Fibroblast of the aortic adventitia (primary cell): ENCODE results near the gene PAX7. TPM values are rescaled to one million over a fixed set of nuclear protein-coding genes. Genes with fewer than 3 reads are reported as not detected.

Source experiments
- DNase-seq: peaks from one replicate; pipeline ENCODE4 v3.0.0-alpha.2; 2010; ENCODE audit warnings: low read depth
- H3K4me3 ChIP-seq: 2 replicates; pipeline ENCODE4 v1.5.1; 2011; ENCODE audit warnings: low read depth, mild to moderate bottlenecking, control low read depth, low read length, moderate library complexity
- total RNA-seq: library from RNA; depleted of rRNA; stranded (reverse); fragments of >200 nt; gene quantifications from 2 replicates; pipeline ENCODE4 v1.2.3, GENCODE V29; 2012; ENCODE audit warnings: low replicate concordance
- TF ChIP-seq, protein P1 (sequence below): IDR thresholded peaks from 2 replicates; pipeline ENCODE4 v1.5.1; 2011; ENCODE audit warnings: mild to moderate bottlenecking, low read length, control low read depth, inconsistent platforms; ENCODE audit not compliant: insufficient read depth

PAX7 gene
- total RNA-seq, 1 donor, result not detected

DNA sequence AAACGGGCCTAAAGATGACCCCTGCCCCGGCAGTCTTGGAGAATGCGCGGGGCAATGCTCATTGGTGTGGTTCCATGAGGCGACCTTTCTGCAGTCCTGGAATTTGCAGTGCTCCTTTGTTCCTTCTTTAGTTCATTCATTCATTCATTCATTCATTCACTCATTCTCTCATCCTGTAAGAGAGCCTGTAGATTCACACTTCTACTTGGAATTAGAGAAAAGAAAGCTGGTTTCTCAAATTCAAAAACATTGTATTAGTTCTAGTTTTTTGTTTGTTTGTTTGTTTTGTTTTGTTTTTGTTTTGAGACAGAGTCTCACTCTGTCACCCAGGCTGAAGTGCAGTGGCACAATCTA, 31.6 kb downstream of the PAX7 start:
- no peak overlapping the region for H3K4me3 ChIP-seq
- TF ChIP-seq, protein P1, sequence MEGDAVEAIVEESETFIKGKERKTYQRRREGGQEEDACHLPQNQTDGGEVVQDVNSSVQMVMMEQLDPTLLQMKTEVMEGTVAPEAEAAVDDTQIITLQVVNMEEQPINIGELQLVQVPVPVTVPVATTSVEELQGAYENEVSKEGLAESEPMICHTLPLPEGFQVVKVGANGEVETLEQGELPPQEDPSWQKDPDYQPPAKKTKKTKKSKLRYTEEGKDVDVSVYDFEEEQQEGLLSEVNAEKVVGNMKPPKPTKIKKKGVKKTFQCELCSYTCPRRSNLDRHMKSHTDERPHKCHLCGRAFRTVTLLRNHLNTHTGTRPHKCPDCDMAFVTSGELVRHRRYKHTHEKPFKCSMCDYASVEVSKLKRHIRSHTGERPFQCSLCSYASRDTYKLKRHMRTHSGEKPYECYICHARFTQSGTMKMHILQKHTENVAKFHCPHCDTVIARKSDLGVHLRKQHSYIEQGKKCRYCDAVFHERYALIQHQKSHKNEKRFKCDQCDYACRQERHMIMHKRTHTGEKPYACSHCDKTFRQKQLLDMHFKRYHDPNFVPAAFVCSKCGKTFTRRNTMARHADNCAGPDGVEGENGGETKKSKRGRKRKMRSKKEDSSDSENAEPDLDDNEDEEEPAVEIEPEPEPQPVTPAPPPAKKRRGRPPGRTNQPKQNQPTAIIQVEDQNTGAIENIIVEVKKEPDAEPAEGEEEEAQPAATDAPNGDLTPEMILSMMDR, result no peak
- DNase-seq, result no peak

DNA sequence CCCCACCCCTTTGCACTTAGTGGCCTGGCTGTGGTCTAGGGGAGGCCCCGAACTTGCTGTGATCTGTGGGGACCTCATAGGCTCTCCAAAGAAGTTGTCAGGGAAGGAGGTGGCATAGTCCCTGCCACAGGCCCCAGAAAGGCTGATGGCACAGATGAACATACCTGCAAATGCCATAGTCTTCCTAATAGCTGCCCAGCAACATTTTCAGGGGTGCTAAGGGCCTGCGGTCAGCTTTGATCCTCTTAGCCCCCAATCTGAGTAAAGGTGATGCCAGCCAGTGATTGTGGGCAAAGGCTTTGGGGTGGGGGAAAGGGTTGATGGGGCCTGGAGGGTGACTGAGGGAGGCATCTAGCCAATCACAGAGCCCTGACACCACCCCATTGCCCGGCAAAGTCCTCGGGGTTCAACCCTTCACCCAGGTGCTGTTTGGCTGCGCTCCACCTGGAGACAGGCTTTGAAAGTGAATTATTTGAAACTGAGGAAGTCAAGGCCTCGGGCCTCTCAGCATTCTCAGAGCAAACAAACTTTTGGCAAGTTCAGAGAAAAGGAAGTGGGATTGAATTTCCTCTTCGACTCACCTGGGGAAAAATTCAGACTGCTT, 35.8 kb downstream of the PAX7 start:
- H3K4me3 ChIP-seq, result no peak overlapping the region
- DNase-seq, result no peak
- TF ChIP-seq, protein P1, result no peak

DNA sequence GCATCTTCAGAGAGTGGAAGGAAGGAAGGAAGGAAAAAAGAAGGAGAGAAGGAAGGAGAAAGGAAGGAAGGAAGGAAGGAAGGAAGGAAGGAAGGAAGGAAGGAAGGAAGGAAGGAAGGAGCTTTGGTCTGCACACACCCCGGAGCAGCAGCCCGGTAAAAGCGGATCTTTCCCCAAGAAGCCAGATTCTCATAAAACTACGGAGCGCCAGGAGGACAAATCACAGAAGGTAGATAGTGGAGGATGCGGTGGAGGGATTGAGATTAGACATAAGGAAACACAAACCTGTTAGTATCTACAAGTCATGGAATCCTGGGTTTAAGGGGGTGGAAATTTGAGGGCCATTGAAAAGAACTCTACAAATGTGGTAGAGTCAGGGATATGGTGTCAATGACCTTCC, 36.7 kb downstream of the PAX7 start:
- no peak overlapping the region for H3K4me3 ChIP-seq
- TF ChIP-seq, protein P1, result no peak
- DNase-seq, result no peak

DNA sequence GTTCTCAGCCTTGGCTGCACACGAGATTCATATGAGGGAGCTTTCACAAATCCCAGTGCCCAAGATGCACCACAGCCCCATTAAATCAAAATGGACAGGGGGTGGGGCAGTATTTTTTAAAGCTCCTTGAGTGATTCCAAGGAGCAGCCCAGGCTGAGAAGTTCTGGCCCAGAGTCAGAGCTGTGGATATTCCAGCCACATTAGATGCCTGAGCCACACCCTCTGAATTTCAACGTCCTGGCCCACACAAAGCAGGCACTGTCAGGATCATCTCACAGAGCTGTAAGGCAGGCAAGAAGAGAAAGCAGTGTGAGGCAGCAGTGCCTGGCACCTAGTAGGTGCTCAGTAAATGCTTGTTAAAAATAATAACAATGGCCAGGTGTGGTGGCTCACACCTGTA, 37.4 kb downstream of the PAX7 start:
- TF ChIP-seq, protein P1, result no peak
- DNase-seq, result no peak
- H3K4me3 ChIP-seq, result no peak overlapping the region

DNA sequence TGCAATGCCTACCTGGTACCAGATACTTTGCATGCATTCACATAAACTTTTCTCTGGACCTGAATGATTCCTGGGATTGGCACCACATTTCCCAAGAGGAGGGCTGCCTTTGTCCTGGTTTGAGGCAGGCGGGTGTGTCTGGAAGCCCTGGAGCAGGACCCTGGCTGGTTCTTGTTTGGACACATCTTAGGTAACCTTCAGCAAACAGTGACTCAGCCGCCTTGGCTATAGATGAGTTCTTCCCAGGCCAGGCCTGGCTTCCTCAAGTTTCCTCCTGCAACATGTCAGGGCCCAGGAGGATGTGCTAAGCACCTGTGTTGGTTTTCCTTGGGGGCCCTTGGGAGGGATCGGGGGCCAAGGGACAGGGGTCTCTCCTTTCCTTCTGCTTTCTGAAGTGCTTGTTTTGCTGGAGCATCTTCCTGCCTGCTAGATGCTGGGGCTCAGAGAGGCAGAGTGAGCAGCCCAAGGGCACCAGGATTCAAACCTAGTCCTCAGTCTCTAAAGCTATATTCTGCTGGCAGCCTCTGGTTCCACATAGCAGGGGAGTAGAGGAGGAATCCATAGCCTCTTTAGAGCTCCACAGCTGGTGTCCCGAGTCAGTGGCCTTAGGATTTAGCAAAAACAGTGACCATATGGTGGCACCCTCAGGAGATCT, 38.2 kb downstream of the PAX7 start:
- TF ChIP-seq, protein P1, result no peak
- DNase-seq, result no peak

DNA sequence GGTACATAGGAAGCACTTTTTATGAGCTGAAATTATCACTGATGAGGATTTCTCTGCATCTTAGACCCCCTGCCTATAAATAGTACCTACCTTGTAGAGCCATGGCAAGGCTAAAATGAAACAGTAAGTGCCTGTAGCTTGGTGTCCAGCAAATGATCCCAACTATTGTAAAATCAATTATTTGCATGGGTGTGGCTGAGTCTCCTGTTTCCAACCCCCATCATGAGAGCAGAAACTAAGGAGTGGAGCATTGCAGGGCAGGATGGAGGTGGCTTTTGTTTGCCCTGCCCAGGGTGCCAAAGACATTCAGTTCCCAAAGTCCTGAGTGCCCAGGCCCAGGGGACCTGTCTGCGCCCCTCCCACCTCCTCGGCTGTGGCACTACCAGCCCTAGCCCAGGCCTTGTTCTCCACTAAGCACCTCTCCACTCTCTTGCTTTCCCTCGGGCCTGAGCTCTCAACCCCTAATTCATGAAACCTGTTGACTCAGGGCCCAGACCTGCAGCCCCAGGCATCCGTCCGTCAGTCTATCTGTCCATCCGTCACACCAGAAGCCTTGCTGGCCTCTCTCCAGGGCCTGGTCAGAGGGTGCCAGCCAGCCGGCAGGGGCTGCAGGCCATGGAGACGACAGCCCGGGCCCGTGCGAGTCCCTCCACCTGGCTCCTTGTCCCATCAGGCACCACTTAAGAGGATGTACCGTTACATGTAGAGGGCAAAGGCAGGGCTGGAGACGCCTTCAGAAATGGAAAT, 39.6 kb downstream of the PAX7 start:
- TF ChIP-seq, protein P1, result no peak
- H3K4me3 ChIP-seq, result no peak overlapping the region

More for the DNA sequence above, 38.2 kb downstream of the PAX7 start:
- H3K4me3 ChIP-seq, result no peak overlapping the region

More for the DNA sequence above, 39.6 kb downstream of the PAX7 start:
- DNase-seq, result no peak
